BLaER1 (cell line): Measurements from ENCODE around the gene CD69.
A peak's percentile ranks its signal among the peaks of the same experiment; 100 is the strongest.
"Not testable (repeated sequence)": the region's sequence is repeated elsewhere in the genome, so short reads cannot be mapped to it uniquely, and the experiment has no call there.

Source experiments
- H3K27ac ChIP-seq: shearing (Covaris generic); formaldehyde crosslinking; 2 replicates; pipeline ENCODE4 v1.8.1; 2022
- H3K27me3 ChIP-seq: shearing (Covaris generic); formaldehyde crosslinking; 2 replicates; pipeline ENCODE4 v1.8.1; 2022
- H3K36me3 ChIP-seq: shearing (Covaris generic); formaldehyde crosslinking; 2 replicates; pipeline ENCODE4 v1.8.1; 2022
- H3K4me1 ChIP-seq: shearing (Covaris generic); formaldehyde crosslinking; 2 replicates; pipeline ENCODE4 v1.8.1; 2022
- H3K4me2 ChIP-seq: shearing (Covaris generic); formaldehyde crosslinking; 2 replicates; pipeline ENCODE4 v1.8.1; 2022
- H3K4me3 ChIP-seq: shearing (Covaris generic); formaldehyde crosslinking; 2 replicates; pipeline ENCODE4 v1.8.1; 2022
- H3K9ac ChIP-seq: shearing (Covaris generic); formaldehyde crosslinking; 2 replicates; pipeline ENCODE4 v1.8.1; 2022
- H3K9me3 ChIP-seq: shearing (Covaris generic); formaldehyde crosslinking; 2 replicates; pipeline ENCODE4 v1.8.1; 2022
- H4K20me1 ChIP-seq: shearing (Covaris generic); formaldehyde crosslinking; 2 replicates; pipeline ENCODE4 v1.8.1; 2022
- Cebpa-rat ChIP-seq: shearing (Covaris generic); IDR thresholded peaks from 2 replicates; pipeline ENCODE4 v1.8.1; 2022

CD69 gene

GRCh38 chr12:9724023-9724422, 36.7 kb downstream of the CD69 start:
- H3K9ac ChIP-seq = no peak overlapping the region
- H3K27ac ChIP-seq = no peak overlapping the region
- no peaks in the 10 kb centered on the region for H3K36me3 ChIP-seq
- no peaks in the 10 kb centered on the region for H4K20me1 ChIP-seq
- no peak for TF ChIP-seq Cebpa-rat
- no peaks in the 10 kb centered on the region for H3K9me3 ChIP-seq
- H3K4me1 ChIP-seq = peaks cover 33% of the 10 kb centered on the region
- H3K27me3 ChIP-seq = no peaks in the 10 kb centered on the region
- no peak overlapping the region for H3K4me3 ChIP-seq
- no peak overlapping the region for H3K4me2 ChIP-seq

DNA sequence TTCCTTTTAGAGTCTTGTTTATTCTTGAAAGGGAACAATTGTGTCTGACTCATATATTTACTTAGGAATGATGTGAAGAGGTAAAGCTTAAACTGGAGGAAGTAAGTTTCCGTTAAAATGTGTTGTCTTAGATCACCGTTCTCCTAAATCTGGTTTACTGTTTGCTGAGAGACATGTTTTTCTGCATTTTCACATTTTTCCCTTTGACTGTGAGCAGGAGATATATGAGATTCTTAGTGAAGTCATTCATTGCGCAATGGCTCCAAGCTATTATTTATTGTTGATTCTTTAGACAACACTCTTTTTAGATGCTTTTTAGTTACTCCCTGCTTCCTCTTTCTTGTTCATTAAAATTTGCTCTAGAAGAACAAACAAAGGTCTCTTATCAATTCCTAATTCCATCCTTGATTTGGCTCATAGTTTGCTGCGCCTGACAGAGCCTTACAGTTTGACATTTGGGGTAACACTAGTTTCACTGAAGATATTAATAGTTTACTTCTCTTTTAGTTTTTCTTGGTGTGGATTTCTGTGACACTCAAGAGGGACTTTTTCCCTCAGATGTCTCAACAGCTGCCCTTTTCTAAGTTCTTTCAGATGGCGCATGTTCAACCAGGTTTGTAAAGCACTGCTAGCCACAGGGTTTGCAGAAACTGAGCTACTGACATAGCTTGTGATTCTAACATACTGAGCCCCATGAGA, 39.2 kb downstream of the CD69 start:
- TF ChIP-seq Cebpa-rat = peak; percentile 93; the same call in 1 of the 2 replicates
- Histone ChIP-seq H4K20me1 (no peaks in the 10 kb centered on the region), H3K4me2 (peak overlapping the region; percentile 52), H3K27ac (0 out of 2 replicates have a peak overlapping the region, but pooled peaks have one; percentile 19), H3K36me3 (no peaks in the 10 kb centered on the region), H3K27me3 (no peaks in the 10 kb centered on the region), H3K9ac (no peak overlapping the region), H3K4me1 (peaks cover 38% of the 10 kb centered on the region), H3K9me3 (no peaks in the 10 kb centered on the region), H3K4me3 (no peak overlapping the region)

- Histone ChIP-seq H3K4me1 (peaks cover 51% of the 10 kb centered on the region), H3K27me3 (no peaks in the 10 kb centered on the region), H3K4me3 (no peak overlapping the region), H3K9me3 (no peaks in the 10 kb centered on the region), H4K20me1 (no peaks in the 10 kb centered on the region), H3K36me3 (no peaks in the 10 kb centered on the region), H3K27ac (no peak overlapping the region), H3K9ac (no peak overlapping the region), H3K4me2 (no peak overlapping the region)
- TF ChIP-seq Cebpa-rat = no peak
Observed at GRCh38 chr12:9719790-9720189, 40.9 kb downstream of the CD69 start.

- Histone ChIP-seq H3K4me1 (peaks cover 59% of the 10 kb centered on the region), H3K36me3 (no peaks in the 10 kb centered on the region), H4K20me1 (no peaks in the 10 kb centered on the region), H3K9me3 (no peaks in the 10 kb centered on the region), H3K27ac (no peak overlapping the region), H3K9ac (no peak overlapping the region), H3K4me3 (no peak overlapping the region), H3K27me3 (no peaks in the 10 kb centered on the region), H3K4me2 (no peak overlapping the region)
- TF ChIP-seq Cebpa-rat = no peak
Observed at GRCh38 chr12:9718968-9719367, 41.7 kb downstream of the CD69 start.

GRCh38 chr12:9717070-9717925, 43.4 kb downstream of the CD69 start:
- H3K36me3 ChIP-seq = no peaks in the 10 kb centered on the region
- H3K4me3 ChIP-seq = no peak overlapping the region
- peaks cover 67% of the 10 kb centered on the region for H3K4me1 ChIP-seq
- H3K9me3 ChIP-seq = no peaks in the 10 kb centered on the region
- no peak overlapping the region; the same call in 1 of the 2 replicates for H3K4me2 ChIP-seq
- no peaks in the 10 kb centered on the region for H4K20me1 ChIP-seq
- no peak overlapping the region for H3K27ac ChIP-seq
- no peak for TF ChIP-seq Cebpa-rat
- H3K9ac ChIP-seq = no peak overlapping the region
- H3K27me3 ChIP-seq = no peaks in the 10 kb centered on the region

DNA sequence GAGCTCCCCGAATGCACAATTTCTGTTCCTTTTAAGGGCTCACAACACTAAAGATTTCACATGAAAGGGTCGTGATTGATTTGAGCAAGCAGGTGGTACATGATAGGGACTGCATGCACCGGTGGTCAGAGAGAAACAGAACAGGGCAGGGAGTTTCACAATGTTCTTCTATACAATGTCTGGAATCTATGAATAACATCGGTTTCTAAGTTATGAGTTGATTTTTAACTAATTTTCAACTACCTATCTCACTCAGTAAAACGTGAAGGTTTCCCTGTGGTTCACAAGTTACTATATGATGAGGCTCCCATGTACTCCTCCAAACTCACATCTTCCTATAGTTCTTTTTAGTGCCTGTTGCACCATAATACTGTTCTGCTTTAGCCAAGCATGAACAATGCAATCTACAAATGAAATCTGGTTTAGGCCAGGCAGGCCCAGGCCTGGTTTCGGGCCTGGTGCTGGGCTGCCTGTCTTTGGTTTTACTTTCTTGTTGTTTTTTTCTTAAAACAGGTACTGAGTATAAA, 47.6 kb downstream of the CD69 start:
- H3K4me3 ChIP-seq, H3K27me3 ChIP-seq, H3K9me3 ChIP-seq, H3K36me3 ChIP-seq, H4K20me1 ChIP-seq, H3K27ac ChIP-seq, H3K9ac ChIP-seq: not testable (repeated sequence)
- peak overlapping the region; percentile 25; the same call in 1 of the 2 replicates for H3K4me2 ChIP-seq
- peaks cover 39% of the 10 kb centered on the region for H3K4me1 ChIP-seq
- 0 out of 2 replicates have a peak, but pooled peaks have one; percentile 9 for TF ChIP-seq Cebpa-rat

- TF ChIP-seq Cebpa-rat = no peak
- H3K27ac ChIP-seq = no peak overlapping the region
- no peaks in the 10 kb centered on the region for H3K9me3 ChIP-seq
- no peak overlapping the region for H3K9ac ChIP-seq
- peaks cover 40% of the 10 kb centered on the region for H3K4me1 ChIP-seq
- no peaks in the 10 kb centered on the region for H4K20me1 ChIP-seq
- no peak overlapping the region for H3K4me2 ChIP-seq
- H3K27me3 ChIP-seq = no peaks in the 10 kb centered on the region
- no peaks in the 10 kb centered on the region for H3K36me3 ChIP-seq
- no peak overlapping the region for H3K4me3 ChIP-seq
Observed at GRCh38 chr12:9711664-9712063, 49.0 kb downstream of the CD69 start.

DNA sequence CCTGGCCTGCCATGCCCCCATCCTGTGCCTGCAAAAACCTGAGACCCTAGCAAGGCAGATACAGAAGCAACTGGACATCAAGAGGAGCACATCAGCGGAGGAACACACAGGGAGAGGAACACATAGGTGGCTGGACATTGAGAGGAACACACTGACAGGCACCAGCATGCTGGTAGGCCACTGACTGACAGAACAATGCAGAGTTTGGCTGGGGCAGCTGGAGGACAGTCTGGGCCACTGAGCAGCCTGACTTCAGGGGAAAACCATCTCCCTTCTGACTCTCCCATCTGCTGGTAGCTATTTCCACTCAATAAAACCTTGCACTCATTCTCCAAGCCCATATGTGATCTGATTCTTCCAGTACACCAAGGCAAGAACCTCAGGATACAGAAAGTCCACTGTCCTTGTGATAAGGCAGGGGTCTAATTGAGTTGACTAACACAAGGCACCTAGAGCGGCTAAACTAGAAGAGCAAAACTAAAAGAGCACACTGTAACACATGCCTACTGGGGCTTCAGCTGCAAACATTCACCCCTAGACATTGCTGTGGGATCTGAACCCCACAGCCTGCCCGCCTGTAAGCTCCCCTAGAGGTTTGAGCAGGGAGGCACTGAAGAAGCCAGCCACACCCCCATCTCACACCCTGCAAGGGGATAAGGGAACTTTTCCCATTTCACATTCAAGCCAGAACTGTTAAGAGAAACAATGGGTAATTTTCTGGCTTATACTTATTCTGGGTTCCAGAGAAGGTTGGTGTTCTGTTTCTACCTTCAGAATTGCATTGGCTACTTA, 49.9 kb downstream of the CD69 start:
- H3K9me3 ChIP-seq = no peaks in the 10 kb centered on the region
- TF ChIP-seq Cebpa-rat = no peak
- no peaks in the 10 kb centered on the region for H4K20me1 ChIP-seq
- peaks cover 44% of the 10 kb centered on the region for H3K4me1 ChIP-seq
- no peak overlapping the region for H3K4me3 ChIP-seq
- H3K27ac ChIP-seq = no peak overlapping the region
- no peaks in the 10 kb centered on the region for H3K27me3 ChIP-seq
- no peaks in the 10 kb centered on the region for H3K36me3 ChIP-seq
- H3K9ac ChIP-seq = no peak overlapping the region
- H3K4me2 ChIP-seq = no peak overlapping the region

- Histone ChIP-seq H3K27me3 (no peaks in the 10 kb centered on the region), H3K4me1 (peaks cover 27% of the 10 kb centered on the region), H3K4me2 (no peak overlapping the region)
Observed at GRCh38 chr12:9708853-9709252, 51.8 kb downstream of the CD69 start.

More at GRCh38 chr12:9708853-9709252, 51.8 kb downstream of the CD69 start:
- no peak overlapping the region for H3K9ac ChIP-seq
- TF ChIP-seq Cebpa-rat = no peak
- H3K36me3 ChIP-seq = no peaks in the 10 kb centered on the region
- H3K4me3 ChIP-seq = no peak overlapping the region
- peaks cover 11% of the 10 kb centered on the region for H3K9me3 ChIP-seq
- H4K20me1 ChIP-seq = no peaks in the 10 kb centered on the region
- no peak overlapping the region for H3K27ac ChIP-seq
